Muscle layer of duodenum (tissue), 2 donors: ENCODE data around the gene C15orf62.

Experiments
- H3K27ac ChIP-seq: one replicate; pipeline ENCODE4 v1.7.0; 2013; ENCODE audit warnings: mild to moderate bottlenecking, low read length
- H3K27me3 ChIP-seq: one replicate; pipeline ENCODE4 v1.7.0; 2013; ENCODE audit warnings: low read depth, mild to moderate bottlenecking, control low read depth, low read length
- H3K36me3 ChIP-seq, 2 donors: one replicate each; pipeline ENCODE4 v1.7.0; 2013; ENCODE audit warnings: low read length in 2 of 2, control low read depth in 1 of 2, mild to moderate bottlenecking in 1 of 2; ENCODE audit not compliant: insufficient read depth in 2 of 2, control insufficient read depth in 1 of 2
- H3K4me1 ChIP-seq, 2 donors: one replicate each; pipeline ENCODE4 v1.7.0; 2013; ENCODE audit warnings: low read length in 2 of 2, mild to moderate bottlenecking in 2 of 2, control low read depth in 1 of 2, moderate library complexity in 1 of 2; ENCODE audit not compliant: insufficient read depth in 2 of 2, control insufficient read depth in 1 of 2
- H3K4me3 ChIP-seq, 2 donors: one replicate each; pipeline ENCODE4 v1.7.0; 2013; ENCODE audit warnings: low read length in 2 of 2, low read depth in 1 of 2, mild to moderate bottlenecking in 1 of 2
- H3K9me3 ChIP-seq, 2 donors: one replicate each; pipeline ENCODE4 v1.7.0; 2013; ENCODE audit warnings: low read length in 2 of 2, control low read depth in 1 of 2, mild to moderate bottlenecking in 1 of 2; ENCODE audit not compliant: control insufficient read depth in 1 of 2
- donor health status: healthy.

Gene C15orf62

GRCh38 chr15:40756938-40757337 is 12.8 kb upstream of the C15orf62 start:
- peaks cover 4 to 9% of the 10 kb centered on the region in 2 donors for H3K36me3 ChIP-seq
- H3K4me3 ChIP-seq, result no peak overlapping the region
- no peaks in the 10 kb centered on the region for H3K27me3 ChIP-seq
- H3K9me3 ChIP-seq, result no peaks in the 10 kb centered on the region
- no peak overlapping the region for H3K27ac ChIP-seq
- H3K4me1 ChIP-seq, result peaks cover 0 to 17% of the 10 kb centered on the region in 2 donors

- Histone ChIP-seq H3K27ac (no peak overlapping the region), H3K4me3 (no peak overlapping the region), H3K36me3 (no peaks in the 10 kb centered on the region), H3K9me3 (no peaks in the 10 kb centered on the region), H3K4me1 (peaks cover 0 to 25% of the 10 kb centered on the region in 2 donors), H3K27me3 (no peaks in the 10 kb centered on the region)
These were observed 9.8 kb upstream of the C15orf62 start for GRCh38 chr15:40759961-40760360.

GRCh38 chr15:40762919-40763800 is 6.6 kb upstream of the C15orf62 start:
- Histone ChIP-seq H3K9me3 (no peaks in the 10 kb centered on the region), H3K4me3 (peak overlapping the region; percentile 56 to 75), H3K27me3 (no peaks in the 10 kb centered on the region), H3K4me1 (peaks cover 0 to 21% of the 10 kb centered on the region in 2 donors), H3K36me3 (peaks cover 0 to 11% of the 10 kb centered on the region in 2 donors), H3K27ac (peak overlapping the region; percentile 39)

GRCh38 chr15:40763801-40764628 is 5.8 kb upstream of the C15orf62 start, which contains the start of gene GCHFR:
Gene GCHFR (plus strand): TSS chr15:40764068. CDS start chr15:40764181, 113 bp downstream.
- peaks cover 0 to 21% of the 10 kb centered on the region in 2 donors for H3K4me1 ChIP-seq
- H3K36me3 ChIP-seq, result peaks cover 0 to 18% of the 10 kb centered on the region in 2 donors
- no peaks in the 10 kb centered on the region for H3K27me3 ChIP-seq
- H3K27ac ChIP-seq, result peak within 1 kb of the TSS; percentile 53
- H3K4me3 ChIP-seq, result peak within 1 kb of the TSS; percentile 56 to 75
- H3K9me3 ChIP-seq, result no peaks in the 10 kb centered on the region

GRCh38 chr15:40764629-40765103 is 5.1 kb upstream of the C15orf62 start:
- H3K36me3 ChIP-seq, result peaks cover 0 to 18% of the 10 kb centered on the region in 2 donors
- peaks cover 0 to 21% of the 10 kb centered on the region in 2 donors for H3K4me1 ChIP-seq
- peak overlapping the region; percentile 53 for H3K27ac ChIP-seq
- no peaks in the 10 kb centered on the region for H3K9me3 ChIP-seq
- no peaks in the 10 kb centered on the region for H3K27me3 ChIP-seq
- peak overlapping the region; percentile 56 to 75 for H3K4me3 ChIP-seq

GRCh38 chr15:40766194-40766815 is 3.5 kb upstream of the C15orf62 start:
- Histone ChIP-seq H3K4me1 (peaks cover 0 to 21% of the 10 kb centered on the region in 2 donors), H3K4me3 (no peak overlapping the region), H3K9me3 (no peaks in the 10 kb centered on the region), H3K27ac (no peak overlapping the region), H3K36me3 (peaks cover 0 to 24% of the 10 kb centered on the region in 2 donors), H3K27me3 (no peaks in the 10 kb centered on the region)

GRCh38 chr15:40766906-40767837 is 2.6 kb upstream of the C15orf62 start:
- Histone ChIP-seq H3K4me1 (peaks cover 0 to 21% of the 10 kb centered on the region in 2 donors), H3K27ac (no peak overlapping the region), H3K27me3 (no peaks in the 10 kb centered on the region), H3K9me3 (no peaks in the 10 kb centered on the region), H3K4me3 (no peak overlapping the region), H3K36me3 (peaks cover 0 to 32% of the 10 kb centered on the region in 2 donors)

- H3K9me3 ChIP-seq, result no peaks in the 10 kb centered on the region
- H3K27ac ChIP-seq, result peak overlapping the region; percentile 39
- H3K36me3 ChIP-seq, result peaks cover 0 to 39% of the 10 kb centered on the region in 2 donors
- H3K4me3 ChIP-seq, result no peak overlapping the region
- H3K27me3 ChIP-seq, result no peaks in the 10 kb centered on the region
- H3K4me1 ChIP-seq, result peaks cover 0 to 17% of the 10 kb centered on the region in 2 donors
These were observed 1.8 kb upstream of the C15orf62 start for GRCh38 chr15:40767838-40768500.

- H3K9me3 ChIP-seq, result no peaks in the 10 kb centered on the region
- H3K4me1 ChIP-seq, result peaks cover 0 to 10% of the 10 kb centered on the region in 2 donors
- no peak overlapping the region for H3K4me3 ChIP-seq
- H3K27me3 ChIP-seq, result no peaks in the 10 kb centered on the region
- peaks cover 6 to 46% of the 10 kb centered on the region in 2 donors for H3K36me3 ChIP-seq
- peak overlapping the region; percentile 39 for H3K27ac ChIP-seq
These were observed 1.1 kb upstream of the C15orf62 start for GRCh38 chr15:40768521-40769273.
